B cell (primary cell): Measurements from ENCODE around the gene IQCM. TPM values are rescaled to one million over a fixed set of nuclear protein-coding genes. Genes with fewer than 3 reads are reported as not detected.

ENCODE experiments used
- ATAC-seq: fragments of 200-7000 bp; cut with Tn5 transposase; one replicate; pipeline ENCODE4 v1.10.0; 2021; ENCODE audit warnings: low read depth, mild to moderate bottlenecking, moderate number of reproducible peaks, moderate library complexity
- CTCF ChIA-PET: fragments of 350-600 bp; sonication (Branson Sonifier 250); formaldehyde crosslinking; loops from one replicate; lab custom pipeline; 2021; ENCODE audit warnings: antibody characterized with exemption, inconsistent platforms; lab: Charles Lee
- POLR2A ChIA-PET: fragments of 350-600 bp; sonication (Branson Sonifier 250); formaldehyde crosslinking; loops from one replicate; lab custom pipeline; 2021; ENCODE audit warnings: antibody characterized with exemption; lab: Charles Lee
- DNase-seq: peaks from one replicate; pipeline ENCODE4 v3.0.0; 2013
- H2AFZ ChIP-seq: 2 replicates; pipeline ENCODE4 v1.6.1; 2012; ENCODE audit warnings: mild to moderate bottlenecking, low read depth, low read length; ENCODE audit not compliant: insufficient read depth, poor library complexity, severe bottlenecking
- H3K27ac ChIP-seq, 2 donors: 1 replicate in 1 of 2; 2 replicates in 1 of 2; pipeline ENCODE4 v1.5.1; 2012 to 2013; ENCODE audit warnings: low read length in 2 of 2, mild to moderate bottlenecking in 2 of 2, moderate library complexity in 1 of 2
- H3K27me3 ChIP-seq, 4 experiments: fragments of 200-600 bp in 1 of 4; sonication (generic) in 1 of 4; replicated peaks in 1 of 4; 1 replicate in 2 of 4; 2 replicates in 2 of 4; pipeline versions ENCODE4 v1.6.1 to v1.7.0; 2013 to 2016; ENCODE audit warnings: low read length in 3 of 4, mild to moderate bottlenecking in 2 of 4, mixed read lengths in 1 of 4, moderate library complexity in 1 of 4; ENCODE audit not compliant: insufficient read depth in 4 of 4, control insufficient read depth in 3 of 4; ENCODE audit errors: control extremely low read depth in 1 of 4
- H3K36me3 ChIP-seq, 2 experiments: replicated peaks in 1 of 2; 1 replicate in 1 of 2; 2 replicates in 1 of 2; pipeline versions ENCODE4 v1.6.1 to v1.7.1; 2013; ENCODE audit warnings: low read length in 1 of 2; ENCODE audit not compliant: insufficient read depth in 2 of 2, control insufficient read depth in 1 of 2; ENCODE audit errors: control extremely low read depth in 1 of 2, extremely low read depth in 1 of 2
- H3K4me1 ChIP-seq, 2 donors: fragments of 200-600 bp in 1 of 2; sonication (generic) in 1 of 2; 1 replicate in 1 of 2; 2 replicates in 1 of 2; pipeline versions ENCODE4 v1.5.1 to v1.6.1; 2013 to 2017; ENCODE audit warnings: low read length in 2 of 2; ENCODE audit not compliant: control insufficient read depth in 2 of 2, insufficient read depth in 2 of 2
- H3K4me2 ChIP-seq: replicated peaks from 2 replicates; pipeline ENCODE3; 2012; ENCODE audit warnings: mild to moderate bottlenecking, low read depth, low read length; ENCODE audit not compliant: poor library complexity, severe bottlenecking
- H3K4me3 ChIP-seq, 5 experiments: fragments of 200-600 bp in 1 of 5; sonication (generic) in 1 of 5; 1 replicate in 3 of 5; 2 replicates in 2 of 5; pipeline versions ENCODE4 v1.5.1 to v1.7.0; 2011 to 2016; ENCODE audit warnings: low read length in 4 of 5, mild to moderate bottlenecking in 4 of 5, low read depth in 2 of 5, control low read depth in 1 of 5, moderate library complexity in 1 of 5; ENCODE audit not compliant: insufficient read depth in 1 of 5; ENCODE audit errors: control extremely low read depth in 1 of 5, extremely low read depth in 1 of 5
- H3K79me2 ChIP-seq: fragments of 200-600 bp; sonication (generic); one replicate; pipeline ENCODE4 v1.6.0; 2016; ENCODE audit warnings: low read length; ENCODE audit not compliant: control insufficient read depth, insufficient read depth
- H3K9ac ChIP-seq: fragments of 200-600 bp; sonication (generic); 2 replicates; pipeline ENCODE4 v1.6.1; 2017; ENCODE audit warnings: mild to moderate bottlenecking, low read length, moderate library complexity
- H3K9me3 ChIP-seq, 3 donors: one replicate each; pipeline versions ENCODE4 v1.6.1 to v1.7.1; 2013; ENCODE audit warnings: low read length in 2 of 3; ENCODE audit not compliant: control insufficient read depth in 2 of 3, insufficient read depth in 1 of 3; ENCODE audit errors: control extremely low read depth in 1 of 3
- H4K20me1 ChIP-seq: 2 replicates; pipeline ENCODE4 v1.6.0; 2012; ENCODE audit warnings: mild to moderate bottlenecking, low read length; ENCODE audit not compliant: insufficient read depth, control insufficient read depth, poor library complexity, severe bottlenecking
- H3K27ac Mint-ChIP-seq: one replicate; pipeline ENCODE4 v1.8.0; 2021; ENCODE audit warnings: mixed read lengths
- H3K27me3 Mint-ChIP-seq: one replicate; pipeline ENCODE4 v1.8.0; 2021; ENCODE audit warnings: mixed read lengths
- H3K4me1 Mint-ChIP-seq: one replicate; pipeline ENCODE4 v1.8.0; 2021; ENCODE audit warnings: mixed read lengths
- H3K4me3 Mint-ChIP-seq: one replicate; pipeline ENCODE4 v1.8.0; 2021; ENCODE audit warnings: mixed read lengths
- H3K9me3 Mint-ChIP-seq: one replicate; pipeline ENCODE4 v1.8.0; 2022; ENCODE audit warnings: mixed read lengths; ENCODE audit not compliant: insufficient read depth
- EZH2 ChIP-seq: IDR thresholded peaks from 2 replicates; pipeline ENCODE4 v1.6.1; 2012; ENCODE audit warnings: borderline replicate concordance, low read depth, mild to moderate bottlenecking, moderate library complexity, low read length; ENCODE audit not compliant: insufficient read depth, poor library complexity, severe bottlenecking
- WGBS: methylation state at CpG from one replicate; pipeline ENCODE4 v1.1.5; 2013; ENCODE audit warnings: missing lambda C conversion rate; ENCODE audit not compliant: insufficient coverage; 5-methylcytosine and 5-hydroxymethylcytosine counted together
- intact Hi-C: fragments of 100-400 bp; cut with micrococcal nuclease; formaldehyde crosslinking; loops from one replicate; pipeline ENCODE4 v1.10.0; 2022
- polyA plus RNA-seq: library from polyadenylated mRNA; depleted of rRNA; stranded (reverse); fragments of >200 nt; gene quantifications from 2 replicates; pipeline ENCODE4 v1.2.3, GENCODE V29; 2012
- total RNA-seq, 2 donors: library from RNA; stranded (reverse); fragments of 120-200 nt in 1 of 2; gene quantifications; 1 replicate in 1 of 2; 2 replicates in 1 of 2; pipeline versions ENCODE4 v1.2.3 to v1.2.4, GENCODE V29; 2013 to 2022
- TF ChIP-seq, protein P1 (sequence below): fragments of 200-600 bp; IDR thresholded peaks from one replicate; pipeline ENCODE4 v1.8.0; 2022; ENCODE audit warnings: antibody characterized with exemption, mild to moderate bottlenecking

IQCM gene
- total and polyA plus RNA-seq, 2 donors (not counting 1 experiment from before 2014, with no cell fraction given), result not detected

DNA sequence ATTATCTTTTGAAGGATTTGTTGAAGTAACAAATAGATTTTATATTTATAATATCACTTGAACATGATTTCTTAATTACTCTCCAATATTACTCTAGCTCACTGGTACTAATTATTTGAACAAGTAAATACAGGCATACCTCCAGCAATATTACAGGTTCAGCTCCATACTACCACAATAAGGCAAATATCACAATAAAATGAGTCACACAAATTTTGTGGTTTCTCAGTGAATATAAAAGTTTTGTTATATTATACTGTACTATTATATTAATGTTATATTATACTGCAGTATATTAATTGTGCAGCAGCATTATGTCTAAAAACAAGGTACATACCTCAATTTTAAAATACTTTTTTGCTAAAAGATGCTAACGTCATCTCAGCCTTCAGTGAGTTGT lies 22.4 kb upstream of the IQCM start:
- Histone ChIP-seq H3K4me3 (no peak overlapping the region), H3K36me3 (no peaks in the 10 kb centered on the region), H3K27ac (no peak overlapping the region), H3K9ac (no peak overlapping the region), H4K20me1 (no peaks in the 10 kb centered on the region), H2AFZ (no peak overlapping the region), H3K79me2 (no peaks in the 10 kb centered on the region), H3K27me3 (no peaks in the 10 kb centered on the region), H3K9me3 (peaks cover 0 to 5% (median 0%) of the 10 kb centered on the region in 3 donors), H3K4me2 (no peak overlapping the region), H3K4me1 (no peaks in the 10 kb centered on the region)
- Mint-ChIP-seq H3K27me3 (no peaks in the 10 kb centered on the region), H3K4me1 (no peaks in the 10 kb centered on the region), H3K27ac (no peak overlapping the region), H3K4me3 (no peak overlapping the region), H3K9me3 (no peaks in the 10 kb centered on the region)
- WGBS, result no CpG with 5 or more reads among the region's 1 CpG
- no peak for ATAC-seq
- ChIA-PET CTCF (no interaction called here), POLR2A (no interaction called here)
- DNase-seq, result no peak
- TF ChIP-seq, protein P1, sequence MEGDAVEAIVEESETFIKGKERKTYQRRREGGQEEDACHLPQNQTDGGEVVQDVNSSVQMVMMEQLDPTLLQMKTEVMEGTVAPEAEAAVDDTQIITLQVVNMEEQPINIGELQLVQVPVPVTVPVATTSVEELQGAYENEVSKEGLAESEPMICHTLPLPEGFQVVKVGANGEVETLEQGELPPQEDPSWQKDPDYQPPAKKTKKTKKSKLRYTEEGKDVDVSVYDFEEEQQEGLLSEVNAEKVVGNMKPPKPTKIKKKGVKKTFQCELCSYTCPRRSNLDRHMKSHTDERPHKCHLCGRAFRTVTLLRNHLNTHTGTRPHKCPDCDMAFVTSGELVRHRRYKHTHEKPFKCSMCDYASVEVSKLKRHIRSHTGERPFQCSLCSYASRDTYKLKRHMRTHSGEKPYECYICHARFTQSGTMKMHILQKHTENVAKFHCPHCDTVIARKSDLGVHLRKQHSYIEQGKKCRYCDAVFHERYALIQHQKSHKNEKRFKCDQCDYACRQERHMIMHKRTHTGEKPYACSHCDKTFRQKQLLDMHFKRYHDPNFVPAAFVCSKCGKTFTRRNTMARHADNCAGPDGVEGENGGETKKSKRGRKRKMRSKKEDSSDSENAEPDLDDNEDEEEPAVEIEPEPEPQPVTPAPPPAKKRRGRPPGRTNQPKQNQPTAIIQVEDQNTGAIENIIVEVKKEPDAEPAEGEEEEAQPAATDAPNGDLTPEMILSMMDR, result no peak
- TF ChIP-seq EZH2, result no peak
- intact Hi-C loops, result no loop called here

DNA sequence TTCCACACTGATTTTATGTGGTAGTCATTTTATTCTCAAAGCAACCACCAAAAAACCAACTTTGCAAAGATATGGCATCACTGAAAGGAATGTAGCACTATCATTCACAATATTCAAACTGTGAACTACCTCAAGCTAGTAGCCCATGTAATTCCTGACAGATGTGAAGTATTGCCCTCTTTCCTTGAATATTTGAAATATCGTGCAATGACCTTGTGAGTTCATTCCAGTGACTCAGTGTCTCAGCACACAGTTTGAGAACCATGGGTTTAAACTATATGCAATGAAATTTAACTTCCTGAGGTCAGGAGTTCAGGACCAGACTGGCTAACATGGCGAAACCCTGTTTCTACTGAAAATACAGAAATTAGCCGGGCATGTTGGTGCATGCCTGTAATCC lies 20.9 kb upstream of the IQCM start:
- Histone ChIP-seq H3K27me3 (no peaks in the 10 kb centered on the region), H3K27ac (no peak overlapping the region), H3K9ac (no peak overlapping the region), H3K79me2 (no peaks in the 10 kb centered on the region), H3K4me1 (no peaks in the 10 kb centered on the region), H2AFZ (no peak overlapping the region), H4K20me1 (no peaks in the 10 kb centered on the region), H3K4me3 (no peak overlapping the region), H3K9me3 (peaks cover 0 to 5% (median 0%) of the 10 kb centered on the region in 3 donors), H3K4me2 (no peak overlapping the region), H3K36me3 (no peaks in the 10 kb centered on the region)
- no peaks in the 10 kb centered on the region for H3K4me1 Mint-ChIP-seq
- POLR2A ChIA-PET, result no interaction called here
- intact Hi-C loops, result no loop called here
- no peak for DNase-seq
- no peak for ATAC-seq
- WGBS, result 92% methylated on average over 3 of the region's 3 CpGs
- no peaks in the 10 kb centered on the region for H3K9me3 Mint-ChIP-seq
- H3K27me3 Mint-ChIP-seq, result no peaks in the 10 kb centered on the region
- H3K27ac Mint-ChIP-seq, result no peak overlapping the region
- CTCF ChIA-PET, result no interaction called here
- H3K4me3 Mint-ChIP-seq, result no peak overlapping the region
- TF ChIP-seq EZH2, result no peak
